Endothelial cell of umbilical vein (primary cell): ENCODE measurements around the gene SLC26A4. TPM values are rescaled to one million over a fixed set of nuclear protein-coding genes. Genes with fewer than 3 reads are reported as not detected.

Experiments
- BruUV-seq: library from RNA; stranded (reverse); fragments of 400-500 nt; replicated peaks from 2 replicates; lab custom pipeline; 2021; lab: Mats Ljungman, UMichigan
- CTCF ChIA-PET: fragments of 300-600, 350-600 bp; sonication (Branson Sonifier 250); formaldehyde crosslinking; loops from one replicate; lab custom pipeline; 2021; ENCODE audit warnings: antibody characterized with exemption, inconsistent platforms; lab: Charles Lee
- POLR2A ChIA-PET: fragments of 300-600, 350-600 bp; sonication (Branson Sonifier 250); formaldehyde crosslinking; loops from one replicate; lab custom pipeline; 2021; ENCODE audit warnings: antibody characterized with exemption, inconsistent platforms; lab: Charles Lee
- DNase-seq: peaks from one replicate; pipeline ENCODE4 v3.0.0-alpha.2; 2011; ENCODE audit warnings: low read depth, low spot score
- FAIRE-seq: peaks from 2 replicates; lab custom pipeline; 2011; peaks lifted over from hg19 to GRCh38; lab: Jason Lieb, UNC
- H2AFZ ChIP-seq: 2 replicates; pipeline ENCODE4 v1.6.0; 2012; ENCODE audit warnings: low read depth, low read length, control low read depth, inconsistent platforms
- H3K27ac ChIP-seq: 2 replicates; pipeline ENCODE4 v1.5.1; 2011; ENCODE audit warnings: low read depth, mild to moderate bottlenecking, control low read depth, low read length, moderate library complexity; ENCODE audit not compliant: insufficient read depth
- H3K27me3 ChIP-seq, 2 experiments: 2 replicates each; pipeline versions ENCODE4 v1.6.0 to v1.6.1; 2011; ENCODE audit warnings: low read length in 2 of 2, mixed read lengths in 1 of 2; ENCODE audit not compliant: control insufficient read depth in 2 of 2, insufficient read depth in 2 of 2
- H3K36me3 ChIP-seq, 2 experiments: 2 replicates in 1 of 2; 3 replicates in 1 of 2; pipeline ENCODE4 v1.5.1; 2011; ENCODE audit warnings: low read length in 2 of 2, mild to moderate bottlenecking in 1 of 2, moderate library complexity in 1 of 2; ENCODE audit not compliant: control insufficient read depth in 2 of 2, insufficient read depth in 2 of 2; ENCODE audit errors: extremely low read depth in 1 of 2
- H3K4me1 ChIP-seq: 3 replicates; pipeline ENCODE4 v1.5.1; 2011; ENCODE audit warnings: mild to moderate bottlenecking, low read length; ENCODE audit not compliant: control insufficient read depth, insufficient read depth; ENCODE audit errors: extremely low read depth
- H3K4me2 ChIP-seq: 2 replicates; pipeline ENCODE4 v1.6.1; 2011; ENCODE audit warnings: low read length, control low read depth, mixed read lengths; ENCODE audit not compliant: insufficient read depth
- H3K4me3 ChIP-seq, 3 experiments: fragments of 200-600 bp in 1 of 3; sonication (generic), shearing (Covaris generic) in 1 of 3; replicated peaks in 1 of 3; 2 replicates each; pipeline ENCODE4 v1.5.1; 2011 to 2016; ENCODE audit warnings: control low read depth in 3 of 3, low read length in 3 of 3, mild to moderate bottlenecking in 2 of 3, inconsistent platforms in 1 of 3, low read depth in 1 of 3, moderate library complexity in 1 of 3; ENCODE audit not compliant: insufficient read depth in 1 of 3
- H3K79me2 ChIP-seq: 2 replicates; pipeline ENCODE4 v1.6.0; 2012; ENCODE audit warnings: low read length, inconsistent platforms; ENCODE audit not compliant: control insufficient read depth, insufficient read depth
- H3K9ac ChIP-seq: replicated peaks from 2 replicates; pipeline ENCODE3; 2011; ENCODE audit warnings: low read length, control low read depth; ENCODE audit not compliant: insufficient read depth; ENCODE audit errors: extremely low read depth
- H3K9me1 ChIP-seq: replicated peaks from 3 replicates; pipeline ENCODE4 v1.6.0; 2011; ENCODE audit warnings: mild to moderate bottlenecking, low read length; ENCODE audit not compliant: control insufficient read depth, insufficient read depth; ENCODE audit errors: extremely low read depth
- H3K9me3 ChIP-seq: replicated peaks from 2 replicates; pipeline ENCODE4 v1.5.1; 2012; ENCODE audit warnings: low read length, inconsistent platforms; ENCODE audit not compliant: control insufficient read depth, insufficient read depth
- H4K20me1 ChIP-seq: replicated peaks from 2 replicates; pipeline ENCODE3; 2011; ENCODE audit warnings: mild to moderate bottlenecking, low read length; ENCODE audit not compliant: control insufficient read depth, insufficient read depth; ENCODE audit errors: extremely low read depth
- CTCF ChIP-seq, 2 donors: IDR thresholded peaks; 1 replicate in 1 of 2; 2 replicates in 1 of 2; pipeline ENCODE4 v1.5.1; 2011; ENCODE audit warnings: low read length in 2 of 2, mild to moderate bottlenecking in 2 of 2, moderate library complexity in 2 of 2, control low read depth in 1 of 2, inconsistent platforms in 1 of 2, low read depth in 1 of 2; ENCODE audit not compliant: insufficient read depth in 1 of 2; ENCODE audit errors: extremely low read depth in 1 of 2
- EZH2 ChIP-seq: IDR thresholded peaks from 2 replicates; pipeline ENCODE4 v1.6.1; 2012; ENCODE audit warnings: borderline replicate concordance, low read depth, mild to moderate bottlenecking, moderate library complexity, low read length, inconsistent platforms; ENCODE audit not compliant: severe bottlenecking
- FOS ChIP-seq: IDR thresholded peaks from 2 replicates; pipeline ENCODE4 v1.6.1; 2011; ENCODE audit warnings: mild to moderate bottlenecking, low read length, moderate library complexity, borderline replicate concordance; ENCODE audit not compliant: insufficient read depth
- GATA2 ChIP-seq: IDR thresholded peaks from 2 replicates; pipeline ENCODE4 v1.7.0; 2011; ENCODE audit warnings: low read depth, mild to moderate bottlenecking, moderate library complexity, mixed read lengths, low read length; ENCODE audit not compliant: insufficient read length, insufficient read depth
- JUN ChIP-seq: IDR thresholded peaks from 2 replicates; pipeline ENCODE4 v1.6.1; 2011; ENCODE audit warnings: borderline replicate concordance, low read depth; ENCODE audit not compliant: insufficient read length, insufficient read depth
- MAX ChIP-seq: IDR thresholded peaks from 2 replicates; pipeline ENCODE4 v1.6.1; 2011; ENCODE audit not compliant: insufficient read depth, insufficient read length
- MYC ChIP-seq: IDR thresholded peaks from one replicate; pipeline ENCODE4 v1.6.1; 2011; ENCODE audit warnings: mild to moderate bottlenecking, low read depth, low read length
- POLR2A ChIP-seq: IDR thresholded peaks from 2 replicates; pipeline ENCODE4 v1.6.1; 2012; ENCODE audit warnings: low read depth, mild to moderate bottlenecking, control low read depth, low read length
- POLR2AphosphoS5 ChIP-seq: IDR thresholded peaks from 2 replicates; pipeline ENCODE4 v1.6.1; 2012; ENCODE audit warnings: low read depth, mild to moderate bottlenecking, control low read depth, low read length, moderate library complexity; ENCODE audit not compliant: insufficient read depth
- dilution Hi-C: fragments of 300-500 bp; cut with MboI; formaldehyde crosslinking; loops from one replicate; pipeline ENCODE4 v1.15.0; 2019; ENCODE audit warnings: low sequenced_read_pairs; ENCODE audit not compliant: extremely low pct_ligation_motif_present
- intact Hi-C: fragments of 100-400 bp; cut with micrococcal nuclease; formaldehyde crosslinking; loops from one replicate; pipeline ENCODE4 v1.10.0; 2022
- polyA plus RNA-seq, 4 experiments: library from polyadenylated mRNA; depleted of rRNA in 3 of 4; stranded (reverse) in 3 of 4; unstranded in 1 of 4; fragments of >200 nt; gene quantifications; 2 replicates each; pipeline versions ENCODE4 v1.2.1 to v1.2.3, GENCODE V29; 2011 to 2012; ENCODE audit warnings: missing spikeins in 1 of 4
- total RNA-seq: library from RNA; stranded (reverse); gene quantifications from 2 replicates; pipeline ENCODE4 v1.2.3, GENCODE V29; 2021

SLC26A4 gene
- total and polyA plus RNA-seq, 2 donors (not counting 3 experiments of a cell fraction or from before 2014, with no cell fraction given) = 0.77 to 0.79 TPM

- dilution Hi-C loops = no loop called here
- FAIRE-seq (no peak), DNase-seq (no peak)
- Histone ChIP-seq H3K9ac (peak overlapping the region; percentile 94), H3K9me3 (no peaks in the 10 kb centered on the region), H3K36me3 (no peaks in the 10 kb centered on the region), H3K9me1 (no peaks in the 10 kb centered on the region), H3K4me3 (peak overlapping the region; percentile 45 to 94 (median 79)), H4K20me1 (no peaks in the 10 kb centered on the region), H3K27me3 (no peaks in the 10 kb centered on the region), H3K27ac (peak overlapping the region; percentile 96), H3K79me2 (peaks cover 39% of the 10 kb centered on the region), H2AFZ (peak overlapping the region; percentile 95), H3K4me2 (peak overlapping the region; percentile 90), H3K4me1 (peaks cover 38% of the 10 kb centered on the region)
- no TSS peak for BruUV-seq
- TF ChIP-seq EZH2 = no peak
- TF ChIP-seq MYC = no peak
- no peak for TF ChIP-seq CTCF (IDR thresholded peaks at IDR 0.05; ENCODE audit: extremely low read depth in 1 of 2, insufficient read depth in 1 of 2, low read depth in 1 of 2, low read length in 2 of 2)
- TF ChIP-seq GATA2 = no peak
- no peak for TF ChIP-seq MAX
- TF ChIP-seq POLR2A = no peak
- no peak for TF ChIP-seq POLR2AphosphoS5
- TF ChIP-seq FOS = no peak
- TF ChIP-seq JUN = no peak
- ChIA-PET CTCF (interaction anchor here (0.8 to 7.7 kb wide), 23 partner anchors 8 to 561 kb away, joined by 3 to 201 read pairs (median 3); partner anchors contain the start of gene DLD), POLR2A (interaction anchor here (0.9 to 1.0 kb wide), 3 partner anchors 132 to 574 kb away, joined by 3 to 8 read pairs (median 3); partner anchors contain the start of gene HBP1)
- intact Hi-C loops = loop anchor here (1.0 to 10.0 kb wide), 6 partner anchors 131 to 574 kb away; partner anchors contain the start of gene HBP1
Observed at GRCh38 chr7:107742678-107743566, 82.3 kb downstream of the SLC26A4 start.
